ENCODE data around the gene ARHGAP15.

DNA sequence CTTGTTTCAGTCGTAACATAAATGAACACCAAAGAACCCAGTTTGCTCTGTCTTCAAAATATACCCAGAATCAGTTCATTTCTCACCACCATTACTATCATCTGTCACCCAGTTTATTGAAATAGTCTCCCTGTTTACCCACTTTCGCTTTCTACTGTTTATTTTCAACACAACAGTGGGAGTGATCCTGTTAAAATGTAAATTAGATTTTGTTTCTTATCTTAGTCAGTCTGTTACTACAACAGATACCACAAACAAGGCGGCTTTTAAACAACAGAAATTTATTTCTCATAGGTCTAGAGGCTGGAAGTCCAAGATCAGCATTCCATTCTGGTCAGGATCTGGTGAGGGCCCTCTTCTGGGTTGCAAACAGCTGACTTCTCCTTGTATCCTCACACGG, 74.8 kb downstream of the ARHGAP15 start:
- TF ChIP-seq, protein P1, sequence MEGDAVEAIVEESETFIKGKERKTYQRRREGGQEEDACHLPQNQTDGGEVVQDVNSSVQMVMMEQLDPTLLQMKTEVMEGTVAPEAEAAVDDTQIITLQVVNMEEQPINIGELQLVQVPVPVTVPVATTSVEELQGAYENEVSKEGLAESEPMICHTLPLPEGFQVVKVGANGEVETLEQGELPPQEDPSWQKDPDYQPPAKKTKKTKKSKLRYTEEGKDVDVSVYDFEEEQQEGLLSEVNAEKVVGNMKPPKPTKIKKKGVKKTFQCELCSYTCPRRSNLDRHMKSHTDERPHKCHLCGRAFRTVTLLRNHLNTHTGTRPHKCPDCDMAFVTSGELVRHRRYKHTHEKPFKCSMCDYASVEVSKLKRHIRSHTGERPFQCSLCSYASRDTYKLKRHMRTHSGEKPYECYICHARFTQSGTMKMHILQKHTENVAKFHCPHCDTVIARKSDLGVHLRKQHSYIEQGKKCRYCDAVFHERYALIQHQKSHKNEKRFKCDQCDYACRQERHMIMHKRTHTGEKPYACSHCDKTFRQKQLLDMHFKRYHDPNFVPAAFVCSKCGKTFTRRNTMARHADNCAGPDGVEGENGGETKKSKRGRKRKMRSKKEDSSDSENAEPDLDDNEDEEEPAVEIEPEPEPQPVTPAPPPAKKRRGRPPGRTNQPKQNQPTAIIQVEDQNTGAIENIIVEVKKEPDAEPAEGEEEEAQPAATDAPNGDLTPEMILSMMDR (IDR thresholded peaks at IDR 0.05; ENCODE audit: insufficient read depth, low read length, poor library complexity, severe bottlenecking) = no peak
- no peak for TF ChIP-seq EZH2phosphoT487 (conservative IDR thresholded peaks at IDR 0.05; ENCODE audit: low read length)

Data from SU-DHL-6 (cell line).